ENCODE data around the gene RPL28.

DNA sequence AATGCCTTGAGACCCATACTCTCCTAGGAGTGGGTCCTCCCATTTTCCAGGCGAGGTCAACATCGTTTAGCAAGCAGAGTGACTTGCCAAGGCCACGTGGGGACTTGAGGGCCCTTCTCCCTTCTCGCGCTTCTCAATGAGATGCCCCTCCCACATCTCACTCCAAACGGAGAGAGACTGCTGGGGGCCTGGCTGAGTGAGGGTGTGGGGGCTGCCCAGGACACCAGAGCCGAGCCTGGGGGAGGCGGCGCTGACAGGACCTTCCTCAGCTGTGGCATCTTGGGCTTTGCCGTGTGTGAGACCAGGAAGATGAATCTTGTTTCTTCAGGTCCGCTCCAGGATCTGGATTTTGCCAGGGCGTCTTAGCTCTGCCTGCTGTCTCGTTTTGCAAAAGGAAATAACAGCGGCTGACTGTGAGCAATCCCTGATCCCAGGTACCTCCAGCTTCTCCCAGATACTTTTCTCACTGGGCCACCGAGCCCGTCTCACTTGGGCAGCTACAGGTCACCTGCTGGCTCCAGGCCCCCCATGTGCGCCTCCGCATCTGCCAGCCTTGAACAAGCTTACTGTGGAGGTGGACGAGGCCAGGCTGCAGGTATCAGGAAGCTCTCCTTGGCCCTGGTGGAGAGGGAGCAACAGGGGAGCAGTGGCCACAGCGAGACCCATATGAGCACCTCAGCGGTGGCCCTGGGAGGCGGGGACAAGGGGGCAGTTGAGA, 37.3 kb upstream of the RPL28 start:
- TF ChIP-seq ZNF114 (tag by site-specific recombination; IDR thresholded peaks at IDR 0.05): no peak
- TF ChIP-seq RBAK (tag by site-specific recombination; IDR thresholded peaks at IDR 0.05): no peak
- TF ChIP-seq, protein P1, sequence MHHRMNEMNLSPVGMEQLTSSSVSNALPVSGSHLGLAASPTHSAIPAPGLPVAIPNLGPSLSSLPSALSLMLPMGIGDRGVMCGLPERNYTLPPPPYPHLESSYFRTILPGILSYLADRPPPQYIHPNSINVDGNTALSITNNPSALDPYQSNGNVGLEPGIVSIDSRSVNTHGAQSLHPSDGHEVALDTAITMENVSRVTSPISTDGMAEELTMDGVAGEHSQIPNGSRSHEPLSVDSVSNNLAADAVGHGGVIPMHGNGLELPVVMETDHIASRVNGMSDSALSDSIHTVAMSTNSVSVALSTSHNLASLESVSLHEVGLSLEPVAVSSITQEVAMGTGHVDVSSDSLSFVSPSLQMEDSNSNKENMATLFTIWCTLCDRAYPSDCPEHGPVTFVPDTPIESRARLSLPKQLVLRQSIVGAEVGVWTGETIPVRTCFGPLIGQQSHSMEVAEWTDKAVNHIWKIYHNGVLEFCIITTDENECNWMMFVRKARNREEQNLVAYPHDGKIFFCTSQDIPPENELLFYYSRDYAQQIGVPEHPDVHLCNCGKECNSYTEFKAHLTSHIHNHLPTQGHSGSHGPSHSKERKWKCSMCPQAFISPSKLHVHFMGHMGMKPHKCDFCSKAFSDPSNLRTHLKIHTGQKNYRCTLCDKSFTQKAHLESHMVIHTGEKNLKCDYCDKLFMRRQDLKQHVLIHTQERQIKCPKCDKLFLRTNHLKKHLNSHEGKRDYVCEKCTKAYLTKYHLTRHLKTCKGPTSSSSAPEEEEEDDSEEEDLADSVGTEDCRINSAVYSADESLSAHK (tag by site-specific recombination; IDR thresholded peaks at IDR 0.05): no peak
- TF ChIP-seq, protein P2, sequence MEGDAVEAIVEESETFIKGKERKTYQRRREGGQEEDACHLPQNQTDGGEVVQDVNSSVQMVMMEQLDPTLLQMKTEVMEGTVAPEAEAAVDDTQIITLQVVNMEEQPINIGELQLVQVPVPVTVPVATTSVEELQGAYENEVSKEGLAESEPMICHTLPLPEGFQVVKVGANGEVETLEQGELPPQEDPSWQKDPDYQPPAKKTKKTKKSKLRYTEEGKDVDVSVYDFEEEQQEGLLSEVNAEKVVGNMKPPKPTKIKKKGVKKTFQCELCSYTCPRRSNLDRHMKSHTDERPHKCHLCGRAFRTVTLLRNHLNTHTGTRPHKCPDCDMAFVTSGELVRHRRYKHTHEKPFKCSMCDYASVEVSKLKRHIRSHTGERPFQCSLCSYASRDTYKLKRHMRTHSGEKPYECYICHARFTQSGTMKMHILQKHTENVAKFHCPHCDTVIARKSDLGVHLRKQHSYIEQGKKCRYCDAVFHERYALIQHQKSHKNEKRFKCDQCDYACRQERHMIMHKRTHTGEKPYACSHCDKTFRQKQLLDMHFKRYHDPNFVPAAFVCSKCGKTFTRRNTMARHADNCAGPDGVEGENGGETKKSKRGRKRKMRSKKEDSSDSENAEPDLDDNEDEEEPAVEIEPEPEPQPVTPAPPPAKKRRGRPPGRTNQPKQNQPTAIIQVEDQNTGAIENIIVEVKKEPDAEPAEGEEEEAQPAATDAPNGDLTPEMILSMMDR (tag by site-specific recombination; IDR thresholded peaks at IDR 0.05): no peak
- no peak for TF ChIP-seq ZNF274 (IDR thresholded peaks at IDR 0.05; ENCODE audit: low read length)
- no peak for TF ChIP-seq ZNF274 (tag by site-specific recombination; IDR thresholded peaks at IDR 0.05; ENCODE audit: borderline replicate concordance)
- TF ChIP-seq, protein P3, sequence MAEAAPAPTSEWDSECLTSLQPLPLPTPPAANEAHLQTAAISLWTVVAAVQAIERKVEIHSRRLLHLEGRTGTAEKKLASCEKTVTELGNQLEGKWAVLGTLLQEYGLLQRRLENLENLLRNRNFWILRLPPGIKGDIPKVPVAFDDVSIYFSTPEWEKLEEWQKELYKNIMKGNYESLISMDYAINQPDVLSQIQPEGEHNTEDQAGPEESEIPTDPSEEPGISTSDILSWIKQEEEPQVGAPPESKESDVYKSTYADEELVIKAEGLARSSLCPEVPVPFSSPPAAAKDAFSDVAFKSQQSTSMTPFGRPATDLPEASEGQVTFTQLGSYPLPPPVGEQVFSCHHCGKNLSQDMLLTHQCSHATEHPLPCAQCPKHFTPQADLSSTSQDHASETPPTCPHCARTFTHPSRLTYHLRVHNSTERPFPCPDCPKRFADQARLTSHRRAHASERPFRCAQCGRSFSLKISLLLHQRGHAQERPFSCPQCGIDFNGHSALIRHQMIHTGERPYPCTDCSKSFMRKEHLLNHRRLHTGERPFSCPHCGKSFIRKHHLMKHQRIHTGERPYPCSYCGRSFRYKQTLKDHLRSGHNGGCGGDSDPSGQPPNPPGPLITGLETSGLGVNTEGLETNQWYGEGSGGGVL (tag by site-specific recombination; IDR thresholded peaks at IDR 0.05): no peak
- TF ChIP-seq YY2 (tag by site-specific recombination; IDR thresholded peaks at IDR 0.05): no peak
- TF ChIP-seq ZNF629 (tag by site-specific recombination; IDR thresholded peaks at IDR 0.05): no peak
- no peak for TF ChIP-seq ZNF658 (tag by site-specific recombination; IDR thresholded peaks at IDR 0.05)
- TF ChIP-seq, protein P4, sequence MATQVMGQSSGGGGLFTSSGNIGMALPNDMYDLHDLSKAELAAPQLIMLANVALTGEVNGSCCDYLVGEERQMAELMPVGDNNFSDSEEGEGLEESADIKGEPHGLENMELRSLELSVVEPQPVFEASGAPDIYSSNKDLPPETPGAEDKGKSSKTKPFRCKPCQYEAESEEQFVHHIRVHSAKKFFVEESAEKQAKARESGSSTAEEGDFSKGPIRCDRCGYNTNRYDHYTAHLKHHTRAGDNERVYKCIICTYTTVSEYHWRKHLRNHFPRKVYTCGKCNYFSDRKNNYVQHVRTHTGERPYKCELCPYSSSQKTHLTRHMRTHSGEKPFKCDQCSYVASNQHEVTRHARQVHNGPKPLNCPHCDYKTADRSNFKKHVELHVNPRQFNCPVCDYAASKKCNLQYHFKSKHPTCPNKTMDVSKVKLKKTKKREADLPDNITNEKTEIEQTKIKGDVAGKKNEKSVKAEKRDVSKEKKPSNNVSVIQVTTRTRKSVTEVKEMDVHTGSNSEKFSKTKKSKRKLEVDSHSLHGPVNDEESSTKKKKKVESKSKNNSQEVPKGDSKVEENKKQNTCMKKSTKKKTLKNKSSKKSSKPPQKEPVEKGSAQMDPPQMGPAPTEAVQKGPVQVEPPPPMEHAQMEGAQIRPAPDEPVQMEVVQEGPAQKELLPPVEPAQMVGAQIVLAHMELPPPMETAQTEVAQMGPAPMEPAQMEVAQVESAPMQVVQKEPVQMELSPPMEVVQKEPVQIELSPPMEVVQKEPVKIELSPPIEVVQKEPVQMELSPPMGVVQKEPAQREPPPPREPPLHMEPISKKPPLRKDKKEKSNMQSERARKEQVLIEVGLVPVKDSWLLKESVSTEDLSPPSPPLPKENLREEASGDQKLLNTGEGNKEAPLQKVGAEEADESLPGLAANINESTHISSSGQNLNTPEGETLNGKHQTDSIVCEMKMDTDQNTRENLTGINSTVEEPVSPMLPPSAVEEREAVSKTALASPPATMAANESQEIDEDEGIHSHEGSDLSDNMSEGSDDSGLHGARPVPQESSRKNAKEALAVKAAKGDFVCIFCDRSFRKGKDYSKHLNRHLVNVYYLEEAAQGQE (tag by site-specific recombination; IDR thresholded peaks at IDR 0.05): no peak
- TF ChIP-seq, protein P5, sequence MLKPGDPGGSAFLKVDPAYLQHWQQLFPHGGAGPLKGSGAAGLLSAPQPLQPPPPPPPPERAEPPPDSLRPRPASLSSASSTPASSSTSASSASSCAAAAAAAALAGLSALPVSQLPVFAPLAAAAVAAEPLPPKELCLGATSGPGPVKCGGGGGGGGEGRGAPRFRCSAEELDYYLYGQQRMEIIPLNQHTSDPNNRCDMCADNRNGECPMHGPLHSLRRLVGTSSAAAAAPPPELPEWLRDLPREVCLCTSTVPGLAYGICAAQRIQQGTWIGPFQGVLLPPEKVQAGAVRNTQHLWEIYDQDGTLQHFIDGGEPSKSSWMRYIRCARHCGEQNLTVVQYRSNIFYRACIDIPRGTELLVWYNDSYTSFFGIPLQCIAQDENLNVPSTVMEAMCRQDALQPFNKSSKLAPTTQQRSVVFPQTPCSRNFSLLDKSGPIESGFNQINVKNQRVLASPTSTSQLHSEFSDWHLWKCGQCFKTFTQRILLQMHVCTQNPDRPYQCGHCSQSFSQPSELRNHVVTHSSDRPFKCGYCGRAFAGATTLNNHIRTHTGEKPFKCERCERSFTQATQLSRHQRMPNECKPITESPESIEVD (tag by site-specific recombination; IDR thresholded peaks at IDR 0.05): no peak
- TF ChIP-seq ZNF677 (tag by site-specific recombination; IDR thresholded peaks at IDR 0.05): no peak
- TF ChIP-seq, protein P6, sequence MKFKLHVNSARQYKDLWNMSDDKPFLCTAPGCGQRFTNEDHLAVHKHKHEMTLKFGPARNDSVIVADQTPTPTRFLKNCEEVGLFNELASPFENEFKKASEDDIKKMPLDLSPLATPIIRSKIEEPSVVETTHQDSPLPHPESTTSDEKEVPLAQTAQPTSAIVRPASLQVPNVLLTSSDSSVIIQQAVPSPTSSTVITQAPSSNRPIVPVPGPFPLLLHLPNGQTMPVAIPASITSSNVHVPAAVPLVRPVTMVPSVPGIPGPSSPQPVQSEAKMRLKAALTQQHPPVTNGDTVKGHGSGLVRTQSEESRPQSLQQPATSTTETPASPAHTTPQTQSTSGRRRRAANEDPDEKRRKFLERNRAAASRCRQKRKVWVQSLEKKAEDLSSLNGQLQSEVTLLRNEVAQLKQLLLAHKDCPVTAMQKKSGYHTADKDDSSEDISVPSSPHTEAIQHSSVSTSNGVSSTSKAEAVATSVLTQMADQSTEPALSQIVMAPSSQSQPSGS (tag by site-specific recombination; IDR thresholded peaks at IDR 0.05; ENCODE audit: low read depth): no peak
